ENCODE data around the gene INPP5A. TPM values are rescaled to one million over a fixed set of nuclear protein-coding genes. Genes with fewer than 3 reads are reported as not detected.

The INPP5A gene
- total RNA-seq, 1 donor from 2014 or later, result 36.3 TPM

GRCh38 chr10:132725202-132725601, 187.6 kb downstream of the INPP5A start:
- Mint-ChIP-seq H3K9me3 (ENCODE audit: unreplicated experiment) (peaks cover 17% of the 10 kb centered on the region), H3K27ac (ENCODE audit: unreplicated experiment) (no peak overlapping the region), H3K36me3 (ENCODE audit: unreplicated experiment) (peaks cover 24% of the 10 kb centered on the region), H3K4me3 (ENCODE audit: unreplicated experiment) (no peak overlapping the region), H3K4me1 (ENCODE audit: low read depth, unreplicated experiment) (peaks cover 15% of the 10 kb centered on the region), H3K27me3 (ENCODE audit: unreplicated experiment) (peaks cover 4% of the 10 kb centered on the region)
- DNase-seq, result no peak
- no peak for TF ChIP-seq CTCF (IDR thresholded peaks at IDR 0.05; ENCODE audit: partially characterized antibody, unreplicated experiment)

DNA sequence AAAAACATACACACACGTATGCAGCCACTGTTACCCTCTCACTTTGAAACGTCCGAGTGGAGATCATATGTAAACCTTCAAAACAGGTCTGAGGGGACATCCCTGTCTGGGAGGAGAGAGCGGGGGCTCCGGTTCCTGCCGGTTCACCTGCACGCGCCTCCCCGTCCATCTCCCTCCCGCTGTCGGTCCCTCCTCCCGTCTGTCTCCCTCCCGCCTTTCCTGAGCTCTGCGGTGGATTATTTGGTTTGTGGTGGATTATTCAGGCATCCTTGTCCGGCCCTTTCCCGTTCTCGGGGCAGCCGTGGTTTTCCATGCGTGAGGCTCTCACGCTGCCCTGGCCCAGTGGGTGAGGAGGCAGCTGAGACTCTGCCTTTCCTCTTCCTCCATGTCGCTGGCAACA, 188.6 kb downstream of the INPP5A start:
- Mint-ChIP-seq H3K9me3 (ENCODE audit: unreplicated experiment) (peaks cover 17% of the 10 kb centered on the region), H3K27ac (ENCODE audit: unreplicated experiment) (no peak overlapping the region), H3K36me3 (ENCODE audit: unreplicated experiment) (peaks cover 24% of the 10 kb centered on the region), H3K4me1 (ENCODE audit: low read depth, unreplicated experiment) (peaks cover 15% of the 10 kb centered on the region), H3K27me3 (ENCODE audit: unreplicated experiment) (peaks cover 4% of the 10 kb centered on the region), H3K4me3 (ENCODE audit: unreplicated experiment) (no peak overlapping the region)
- no peak for TF ChIP-seq CTCF (IDR thresholded peaks at IDR 0.05; ENCODE audit: partially characterized antibody, unreplicated experiment)
- DNase-seq, result no peak

DNA sequence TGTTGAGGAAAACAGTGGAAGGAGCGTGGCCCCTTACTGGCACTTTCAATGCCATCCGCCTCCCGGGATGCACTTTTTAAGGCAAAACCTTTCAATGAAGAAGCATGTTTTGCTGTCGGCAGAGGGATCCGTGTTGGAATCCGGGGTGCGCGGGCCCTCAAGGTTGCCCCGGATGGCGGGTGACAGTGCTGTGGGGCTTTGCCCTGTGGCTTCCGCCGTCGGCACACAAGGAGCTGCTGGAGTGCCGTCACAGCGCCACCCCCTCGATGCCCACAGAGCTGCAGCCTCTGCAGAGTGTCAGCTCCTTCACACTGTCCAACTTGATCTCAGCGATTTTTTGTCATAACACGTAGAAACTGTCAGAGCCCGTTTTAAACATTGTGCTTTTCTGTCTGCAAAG, 189.4 kb downstream of the INPP5A start:
- Mint-ChIP-seq H3K4me3 (ENCODE audit: unreplicated experiment) (no peak overlapping the region), H3K4me1 (ENCODE audit: low read depth, unreplicated experiment) (peaks cover 15% of the 10 kb centered on the region), H3K36me3 (ENCODE audit: unreplicated experiment) (peaks cover 24% of the 10 kb centered on the region), H3K27me3 (ENCODE audit: unreplicated experiment) (peaks cover 4% of the 10 kb centered on the region), H3K27ac (ENCODE audit: unreplicated experiment) (no peak overlapping the region), H3K9me3 (ENCODE audit: unreplicated experiment) (peaks cover 15% of the 10 kb centered on the region)
- DNase-seq, result no peak
- no peak for TF ChIP-seq CTCF (IDR thresholded peaks at IDR 0.05; ENCODE audit: partially characterized antibody, unreplicated experiment)

- no peak for DNase-seq
- TF ChIP-seq CTCF (IDR thresholded peaks at IDR 0.05; ENCODE audit: partially characterized antibody, unreplicated experiment), result no peak
- Mint-ChIP-seq H3K27ac (ENCODE audit: unreplicated experiment) (no peak overlapping the region), H3K27me3 (ENCODE audit: unreplicated experiment) (peaks cover 4% of the 10 kb centered on the region), H3K4me3 (ENCODE audit: unreplicated experiment) (no peak overlapping the region), H3K36me3 (ENCODE audit: unreplicated experiment) (peaks cover 24% of the 10 kb centered on the region), H3K4me1 (ENCODE audit: low read depth, unreplicated experiment) (peaks cover 13% of the 10 kb centered on the region), H3K9me3 (ENCODE audit: unreplicated experiment) (peaks cover 13% of the 10 kb centered on the region)
Measured at GRCh38 chr10:132727411-132727810, 189.8 kb downstream of the INPP5A start.

GRCh38 chr10:132728321-132728720, 190.7 kb downstream of the INPP5A start:
- Mint-ChIP-seq H3K27ac (ENCODE audit: unreplicated experiment) (no peak overlapping the region), H3K4me3 (ENCODE audit: unreplicated experiment) (no peak overlapping the region), H3K36me3 (ENCODE audit: unreplicated experiment) (peaks cover 19% of the 10 kb centered on the region), H3K27me3 (ENCODE audit: unreplicated experiment) (peaks cover 4% of the 10 kb centered on the region), H3K4me1 (ENCODE audit: low read depth, unreplicated experiment) (peaks cover 7% of the 10 kb centered on the region), H3K9me3 (ENCODE audit: unreplicated experiment) (peaks cover 12% of the 10 kb centered on the region)
- no peak for DNase-seq
- no peak for TF ChIP-seq CTCF (IDR thresholded peaks at IDR 0.05; ENCODE audit: partially characterized antibody, unreplicated experiment)
